ENCODE results near the gene SYNGR1.
A peak's percentile ranks its signal among the peaks of the same experiment; 100 is the strongest.
"Not testable (repeated sequence)": the region's sequence is repeated elsewhere in the genome, so short reads cannot be mapped to it uniquely, and the experiment has no call there.

The SYNGR1 gene

GRCh38 chr22:39332441-39333064 lies 17.2 kb upstream of the SYNGR1 start:
- Histone ChIP-seq H3K27ac (ENCODE audit: low read length) (peak overlapping the region; percentile 54), H3K4me3 (ENCODE audit: low read length) (no peak overlapping the region), H3K9me3 (ENCODE audit: insufficient read depth, low read length) (no peaks in the 10 kb centered on the region), H3K27me3 (ENCODE audit: low read depth, low read length) (no peaks in the 10 kb centered on the region), H4K20me1 (ENCODE audit: insufficient read depth, low read length) (no peaks in the 10 kb centered on the region), H3K4me2 (ENCODE audit: low read length) (peak overlapping the region; percentile 12), H3K36me3 (replicated peaks; ENCODE audit: low read depth, low read length) (no peaks in the 10 kb centered on the region), H3K9ac (ENCODE audit: low read length) (peak overlapping the region; percentile 3; the same call in 1 of the 2 replicates), H2AFZ (ENCODE audit: low read depth, low read length) (peak overlapping the region; percentile 95), H3K79me2 (ENCODE audit: low read length) (no peaks in the 10 kb centered on the region), H3K4me1 (ENCODE audit: low read length) (peaks cover 15% of the 10 kb centered on the region)
- TF ChIP-seq CTCF (IDR thresholded peaks at IDR 0.05; ENCODE audit: low read depth, low read length) (no peak), EZH2phosphoT487 (IDR thresholded peaks at IDR 0.05; ENCODE audit: low read depth) (no peak)

GRCh38 chr22:39336411-39336810 lies 13.4 kb upstream of the SYNGR1 start:
- Histone ChIP-seq H4K20me1 (ENCODE audit: insufficient read depth, low read length) (no peaks in the 10 kb centered on the region), H3K9ac (ENCODE audit: low read length) (no peak overlapping the region)

GRCh38 chr22:39339775-39340174 lies 10.0 kb upstream of the SYNGR1 start:
- not testable (repeated sequence) for H2AFZ ChIP-seq (ENCODE audit: low read depth, low read length); H3K27ac ChIP-seq (ENCODE audit: low read length); H3K9ac ChIP-seq (ENCODE audit: low read length); H4K20me1 ChIP-seq (ENCODE audit: insufficient read depth, low read length); H3K4me1 ChIP-seq (ENCODE audit: low read length); H3K9me3 ChIP-seq (ENCODE audit: insufficient read depth, low read length); H3K4me2 ChIP-seq (ENCODE audit: low read length); H3K4me3 ChIP-seq (ENCODE audit: low read length); H3K27me3 ChIP-seq (ENCODE audit: low read depth, low read length); H3K36me3 ChIP-seq (replicated peaks; ENCODE audit: low read depth, low read length); H3K79me2 ChIP-seq (ENCODE audit: low read length)

More at GRCh38 chr22:39336411-39336810, 13.4 kb upstream of the SYNGR1 start:
- Histone ChIP-seq H3K79me2 (ENCODE audit: low read length) (no peaks in the 10 kb centered on the region), H3K27ac (ENCODE audit: low read length) (no peak overlapping the region), H3K27me3 (ENCODE audit: low read depth, low read length) (no peaks in the 10 kb centered on the region), H3K4me2 (ENCODE audit: low read length) (no peak overlapping the region), H3K36me3 (replicated peaks; ENCODE audit: low read depth, low read length) (no peaks in the 10 kb centered on the region), H3K9me3 (ENCODE audit: insufficient read depth, low read length) (no peaks in the 10 kb centered on the region), H2AFZ (ENCODE audit: low read depth, low read length) (no peak overlapping the region), H3K4me3 (ENCODE audit: low read length) (no peak overlapping the region), H3K4me1 (ENCODE audit: low read length) (peaks cover 15% of the 10 kb centered on the region)
- TF ChIP-seq EZH2phosphoT487 (IDR thresholded peaks at IDR 0.05; ENCODE audit: low read depth), result no peak
- no peak for TF ChIP-seq CTCF (IDR thresholded peaks at IDR 0.05; ENCODE audit: low read depth, low read length)

GRCh38 chr22:39341179-39341578 lies 8.6 kb upstream of the SYNGR1 start:
- no peak overlapping the region for H2AFZ ChIP-seq (ENCODE audit: low read depth, low read length)
- H3K9ac ChIP-seq (ENCODE audit: low read length), result no peak overlapping the region
- H3K27me3 ChIP-seq (ENCODE audit: low read depth, low read length), result peaks cover 10% of the 10 kb centered on the region; the same call in 1 of the 2 replicates
- H3K9me3 ChIP-seq (ENCODE audit: insufficient read depth, low read length), result no peaks in the 10 kb centered on the region
- no peaks in the 10 kb centered on the region for H3K79me2 ChIP-seq (ENCODE audit: low read length)
- H3K36me3 ChIP-seq (replicated peaks; ENCODE audit: low read depth, low read length), result no peaks in the 10 kb centered on the region
- TF ChIP-seq CTCF (IDR thresholded peaks at IDR 0.05; ENCODE audit: low read depth, low read length) (no peak), EZH2phosphoT487 (IDR thresholded peaks at IDR 0.05; ENCODE audit: low read depth) (no peak)
- no peak overlapping the region for H3K4me3 ChIP-seq (ENCODE audit: low read length)
- H4K20me1 ChIP-seq (ENCODE audit: insufficient read depth, low read length), result no peaks in the 10 kb centered on the region
- no peak overlapping the region for H3K4me2 ChIP-seq (ENCODE audit: low read length)
- no peak overlapping the region for H3K27ac ChIP-seq (ENCODE audit: low read length)
- H3K4me1 ChIP-seq (ENCODE audit: low read length), result peaks cover 2% of the 10 kb centered on the region; the same call in 1 of the 2 replicates

Data from OCI-LY3 (cell line).